ENCODE data around the gene AOPEP. TPM values are rescaled to one million over a fixed set of nuclear protein-coding genes. Genes with fewer than 3 reads are reported as not detected.

The AOPEP gene
- total RNA-seq, 4 donors from 2014 or later: 80.7 to 428 (median 126) TPM

- peak overlapping the region; percentile 100 for H3K27ac ChIP-seq
- no peaks in the 10 kb centered on the region for H3K9me3 ChIP-seq
- H3K27me3 ChIP-seq: no peaks in the 10 kb centered on the region
- no peak overlapping the region for H3K4me3 ChIP-seq
- intact Hi-C loops (cut with DNase I; ENCODE audit: low total_unique reads): no loop called here
- H3K4me1 ChIP-seq: peaks cover 0 to 16% of the 10 kb centered on the region in 2 donors
- DNase-seq: no peak
- H3K36me3 ChIP-seq: no peaks in the 10 kb centered on the region
- TF ChIP-seq POLR2A (IDR thresholded peaks at IDR 0.05): no peak
- TF ChIP-seq, protein P1, sequence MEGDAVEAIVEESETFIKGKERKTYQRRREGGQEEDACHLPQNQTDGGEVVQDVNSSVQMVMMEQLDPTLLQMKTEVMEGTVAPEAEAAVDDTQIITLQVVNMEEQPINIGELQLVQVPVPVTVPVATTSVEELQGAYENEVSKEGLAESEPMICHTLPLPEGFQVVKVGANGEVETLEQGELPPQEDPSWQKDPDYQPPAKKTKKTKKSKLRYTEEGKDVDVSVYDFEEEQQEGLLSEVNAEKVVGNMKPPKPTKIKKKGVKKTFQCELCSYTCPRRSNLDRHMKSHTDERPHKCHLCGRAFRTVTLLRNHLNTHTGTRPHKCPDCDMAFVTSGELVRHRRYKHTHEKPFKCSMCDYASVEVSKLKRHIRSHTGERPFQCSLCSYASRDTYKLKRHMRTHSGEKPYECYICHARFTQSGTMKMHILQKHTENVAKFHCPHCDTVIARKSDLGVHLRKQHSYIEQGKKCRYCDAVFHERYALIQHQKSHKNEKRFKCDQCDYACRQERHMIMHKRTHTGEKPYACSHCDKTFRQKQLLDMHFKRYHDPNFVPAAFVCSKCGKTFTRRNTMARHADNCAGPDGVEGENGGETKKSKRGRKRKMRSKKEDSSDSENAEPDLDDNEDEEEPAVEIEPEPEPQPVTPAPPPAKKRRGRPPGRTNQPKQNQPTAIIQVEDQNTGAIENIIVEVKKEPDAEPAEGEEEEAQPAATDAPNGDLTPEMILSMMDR (IDR thresholded peaks at IDR 0.05): no peak
Measured at GRCh38 chr9:94996641-94997040, 270.1 kb downstream of the AOPEP start.

DNA sequence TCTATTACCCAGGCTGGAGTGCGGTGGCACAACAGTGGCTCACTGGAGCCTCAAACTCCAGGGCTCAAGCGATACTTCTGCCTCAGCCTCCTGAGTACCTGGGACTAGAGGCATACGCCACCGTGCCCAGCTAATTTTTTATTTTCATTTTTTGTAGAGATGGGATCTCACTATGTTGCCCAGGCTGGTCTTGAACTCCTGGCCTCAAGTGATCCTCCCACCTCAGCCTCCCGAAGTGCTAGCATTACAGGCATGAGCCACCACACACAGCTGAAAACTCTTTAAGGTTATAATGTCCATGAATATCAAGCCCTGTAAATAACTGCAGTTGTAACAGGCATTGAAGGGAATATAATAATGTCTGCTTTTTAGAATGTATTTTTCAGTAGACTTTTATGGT lies 271.2 kb downstream of the AOPEP start:
- no peak overlapping the region for H3K4me3 ChIP-seq

GRCh38 chr9:94999832-95000231 lies 273.3 kb downstream of the AOPEP start:
- no peaks in the 10 kb centered on the region for H3K36me3 ChIP-seq
- no peaks in the 10 kb centered on the region for H3K9me3 ChIP-seq
- no peaks in the 10 kb centered on the region for H3K27me3 ChIP-seq
- peaks cover 0 to 15% of the 10 kb centered on the region in 2 donors for H3K4me1 ChIP-seq
- TF ChIP-seq POLR2A (IDR thresholded peaks at IDR 0.05): no peak
- TF ChIP-seq, protein P1 (IDR thresholded peaks at IDR 0.05): no peak
- no peak for DNase-seq
- H3K27ac ChIP-seq: peak overlapping the region; percentile 100
- no peak overlapping the region for H3K4me3 ChIP-seq
- intact Hi-C loops (cut with DNase I; ENCODE audit: low total_unique reads): loop anchor here (5.0 to 10.0 kb wide), 2 partner anchors 78 to 215 kb away; no protein-coding TSS in a partner anchor

More for the DNA sequence above, 271.2 kb downstream of the AOPEP start:
- TF ChIP-seq POLR2A (IDR thresholded peaks at IDR 0.05): no peak
- TF ChIP-seq, protein P1 (IDR thresholded peaks at IDR 0.05): no peak
- no peaks in the 10 kb centered on the region for H3K36me3 ChIP-seq
- intact Hi-C loops (cut with DNase I; ENCODE audit: low total_unique reads): no loop called here
- H3K27ac ChIP-seq: peak overlapping the region; percentile 100
- no peaks in the 10 kb centered on the region for H3K27me3 ChIP-seq
- H3K4me1 ChIP-seq: peaks cover 0 to 18% of the 10 kb centered on the region in 2 donors
- H3K9me3 ChIP-seq: no peaks in the 10 kb centered on the region
- no peak for DNase-seq

- peak; percentile 26 to 69 for TF ChIP-seq POLR2A (IDR thresholded peaks at IDR 0.05)
- TF ChIP-seq, protein P1 (IDR thresholded peaks at IDR 0.05): no peak
- peaks cover 0 to 15% of the 10 kb centered on the region in 2 donors for H3K4me1 ChIP-seq
- peak overlapping the region; percentile 18 to 33 for H3K4me3 ChIP-seq
- intact Hi-C loops (cut with DNase I; ENCODE audit: low total_unique reads): loop anchor here (5.0 to 10.0 kb wide), 2 partner anchors 79 to 216 kb away; no protein-coding TSS in a partner anchor
- H3K27me3 ChIP-seq: no peaks in the 10 kb centered on the region
- no peaks in the 10 kb centered on the region for H3K36me3 ChIP-seq
- DNase-seq: no peak
- H3K9me3 ChIP-seq: no peaks in the 10 kb centered on the region
- H3K27ac ChIP-seq: peak overlapping the region; percentile 100
Measured at GRCh38 chr9:95000821-95001220, 274.3 kb downstream of the AOPEP start.

- Histone ChIP-seq H3K27ac (peak overlapping the region; percentile 100), H3K36me3 (no peaks in the 10 kb centered on the region), H3K9me3 (no peaks in the 10 kb centered on the region), H3K4me1 (peaks cover 0 to 12% of the 10 kb centered on the region in 2 donors), H3K4me3 (no peak overlapping the region), H3K27me3 (no peaks in the 10 kb centered on the region)
- TF ChIP-seq POLR2A (IDR thresholded peaks at IDR 0.05): no peak
- TF ChIP-seq, protein P1 (IDR thresholded peaks at IDR 0.05): no peak
- DNase-seq: no peak
- intact Hi-C loops (cut with DNase I; ENCODE audit: low total_unique reads): loop anchor here (5.0 to 10.0 kb wide), 2 partner anchors 79 to 217 kb away; no protein-coding TSS in a partner anchor
Measured at GRCh38 chr9:95001720-95002119, 275.2 kb downstream of the AOPEP start.

All from uterus (tissue), 4 donors.